ENCODE results near the gene RABGAP1L.

GRCh38 chr1:174114106-174114505 is 45.2 kb upstream of the RABGAP1L start:
- TF ChIP-seq POLR2A (IDR thresholded peaks at IDR 0.05) = no peak
- no peak for TF ChIP-seq CTCF (IDR thresholded peaks at IDR 0.05)

All from body of pancreas (tissue), 4 donors.